Measurements from ENCODE around the gene SLC25A21. TPM values are rescaled to one million over a fixed set of nuclear protein-coding genes. Genes with fewer than 3 reads are reported as not detected.
A peak's percentile ranks its signal among the peaks of the same experiment; 100 is the strongest.

SLC25A21 gene
- total and polyA plus RNA-seq, 2 of the 13 experiments (the other 11 are each of a cell fraction or from before 2014, with no cell fraction given): 1.9 to 2.9 TPM

DNA sequence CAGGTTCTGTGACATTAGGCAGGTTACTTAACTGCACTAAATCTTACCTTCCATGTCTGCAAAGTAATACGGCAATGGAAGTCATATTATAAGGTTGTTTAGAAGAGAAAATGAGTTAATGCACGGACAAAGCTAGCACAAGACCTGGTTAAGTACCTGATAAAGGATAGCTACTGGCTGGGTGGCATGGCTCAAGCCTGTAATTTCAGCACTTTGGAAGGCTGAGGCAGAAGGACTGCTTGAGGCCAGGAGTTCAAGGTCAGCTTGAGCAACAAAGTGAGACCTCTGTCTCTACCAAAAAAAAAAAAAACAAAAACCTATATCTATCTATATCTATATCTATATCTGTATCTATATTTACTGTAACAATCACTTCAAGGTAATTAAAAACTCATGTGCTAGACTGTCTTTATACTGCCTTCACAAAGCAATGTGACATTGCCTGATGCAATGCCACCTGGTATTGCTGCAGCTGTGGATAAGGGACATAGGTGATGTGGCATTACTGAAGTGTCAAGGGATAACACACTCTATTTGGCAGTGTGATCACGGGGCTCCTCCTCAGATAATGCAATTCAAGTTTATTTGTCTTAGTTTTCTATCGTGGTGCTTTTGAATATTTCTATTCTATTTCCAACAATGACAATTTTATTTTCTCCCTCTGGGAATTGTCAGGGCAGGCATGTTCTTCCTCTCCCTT, 403.6 kb downstream of the SLC25A21 start:
- TF ChIP-seq MXI1 (IDR thresholded peaks at IDR 0.05; ENCODE audit: borderline replicate concordance, low read depth, low read length) (no peak), HNF4A (CRISPR knock-in tag; IDR thresholded peaks at IDR 0.05) (peak; percentile 43; the same call in 1 of the 2 replicates), AKAP8 (CRISPR knock-in tag; IDR thresholded peaks at IDR 0.05) (no peak), ZNF432 (CRISPR knock-in tag; IDR thresholded peaks at IDR 0.05; ENCODE audit: borderline replicate concordance) (no peak), CEBPG (CRISPR knock-in tag; IDR thresholded peaks at IDR 0.05) (peak; percentile 80), TCF7L2 (IDR thresholded peaks at IDR 0.05; ENCODE audit: low read depth, low read length) (no peak), CEBPB (IDR thresholded peaks at IDR 0.05; ENCODE audit: borderline replicate concordance, low read depth, low read length) (peak; percentile 22; the same call in 1 of the 2 replicates), HIVEP1 (CRISPR knock-in tag; IDR thresholded peaks at IDR 0.05) (no peak)
- TF ChIP-seq, protein P1, sequence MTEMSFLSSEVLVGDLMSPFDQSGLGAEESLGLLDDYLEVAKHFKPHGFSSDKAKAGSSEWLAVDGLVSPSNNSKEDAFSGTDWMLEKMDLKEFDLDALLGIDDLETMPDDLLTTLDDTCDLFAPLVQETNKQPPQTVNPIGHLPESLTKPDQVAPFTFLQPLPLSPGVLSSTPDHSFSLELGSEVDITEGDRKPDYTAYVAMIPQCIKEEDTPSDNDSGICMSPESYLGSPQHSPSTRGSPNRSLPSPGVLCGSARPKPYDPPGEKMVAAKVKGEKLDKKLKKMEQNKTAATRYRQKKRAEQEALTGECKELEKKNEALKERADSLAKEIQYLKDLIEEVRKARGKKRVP (CRISPR knock-in tag; IDR thresholded peaks at IDR 0.05): peak in 1 of 2 experiments; percentile 96; a peak in 2 of 4 replicates
- FAIRE-seq (no peak), ATAC-seq (no peak), DNase-seq (ENCODE audit: low spot score) (no peak)
- H4K20me1 ChIP-seq (ENCODE audit: insufficient read depth, low read length): no peaks in the 10 kb centered on the region
- no peaks in the 10 kb centered on the region for H3K79me2 ChIP-seq (ENCODE audit: insufficient read depth, low read length)
- H3K27me3 ChIP-seq (ENCODE audit: control insufficient read depth in 1 of 2, insufficient read depth in 2 of 2, low read length in 2 of 2): no peaks in the 10 kb centered on the region
- intact Hi-C loops (cut with micrococcal nuclease; ENCODE audit: unreplicated experiment): no loop called here
- no peak overlapping the region for H3K9ac ChIP-seq (ENCODE audit: insufficient read depth, low read depth, low read length)
- WGBS (ENCODE audit: low lambda C conversion rate): 26% methylated on average over 4 of the region's 4 CpGs
- H3K4me2 ChIP-seq (ENCODE audit: low read depth, low read length): no peak overlapping the region
- 0 out of 2 replicates have a peak, but pooled peaks cover 4% of the 10 kb centered on the region for H3K4me1 ChIP-seq (ENCODE audit: insufficient read depth, low read length)
- no peak overlapping the region for H3K27ac ChIP-seq (ENCODE audit: extremely low read length, insufficient read depth, low read length)
- no peaks in the 10 kb centered on the region for H3K9me3 ChIP-seq (ENCODE audit: low read length)
- CTCF ChIA-PET (ENCODE audit: low intra/inter-chr PET ratio, low total read pairs): no interaction called here
- H3K4me3 ChIP-seq (replicated peaks in 1 of 3; ENCODE audit: insufficient read depth in 1 of 3, low read depth in 2 of 3, low read length in 3 of 3): no peak overlapping the region
- POLR2A ChIA-PET: no interaction called here
- H3K36me3 ChIP-seq (replicated peaks in 1 of 2; ENCODE audit: control insufficient read depth in 1 of 2, insufficient read depth in 2 of 2, low read length in 2 of 2): no peaks in the 10 kb centered on the region
- in situ Hi-C loops (cut with HindIII; ENCODE audit: extremely low pct_ligation_motif_present, low pct_unique_long_range_greater_than_20kb): no loop called here
- no peak overlapping the region for H2AFZ ChIP-seq (ENCODE audit: low read length)
- BruUV-seq (replicated peaks): no TSS peak
